Stimulated activated CD4-positive, alpha-beta T cell treated with anti-CD3 and anti-CD28 coated beads, TNF-alpha, amount 100 ng/mL, for 24 hours (primary cell): ENCODE data around the gene ANXA10.
"Not testable (repeated sequence)": the region's sequence is repeated elsewhere in the genome, so short reads cannot be mapped to it uniquely, and the experiment has no call there.

Source experiments
- DNase-seq, 3 experiments: peaks; one replicate each; pipeline ENCODE4 v3.0.0-alpha.2; 2020; ENCODE audit warnings: low read depth in 3 of 3

Gene ANXA10

GRCh38 chr4:168162604-168163003 lies 70.3 kb downstream of the ANXA10 start:
- no peak for DNase-seq

DNA sequence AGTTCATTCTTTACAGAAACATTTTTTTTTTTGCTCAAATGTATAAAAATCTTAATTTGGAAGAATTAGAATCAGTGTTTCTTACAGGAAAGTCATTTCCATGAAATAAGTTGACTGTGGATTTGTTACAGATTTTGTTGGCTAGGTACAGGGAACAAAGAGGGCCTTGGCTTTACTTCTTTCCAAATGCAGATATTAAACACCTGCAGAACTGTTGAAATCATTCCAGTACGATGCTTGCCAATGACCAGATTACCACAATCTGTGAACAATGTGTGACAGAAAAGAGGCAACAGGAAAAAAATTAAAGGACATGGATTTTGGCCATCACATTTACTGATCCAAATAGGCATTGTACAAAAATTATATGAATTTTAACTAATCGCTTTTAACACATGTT lies 70.8 kb downstream of the ANXA10 start:
- no peak for DNase-seq

GRCh38 chr4:168164045-168164444 lies 71.7 kb downstream of the ANXA10 start:
- no peak for DNase-seq

DNA sequence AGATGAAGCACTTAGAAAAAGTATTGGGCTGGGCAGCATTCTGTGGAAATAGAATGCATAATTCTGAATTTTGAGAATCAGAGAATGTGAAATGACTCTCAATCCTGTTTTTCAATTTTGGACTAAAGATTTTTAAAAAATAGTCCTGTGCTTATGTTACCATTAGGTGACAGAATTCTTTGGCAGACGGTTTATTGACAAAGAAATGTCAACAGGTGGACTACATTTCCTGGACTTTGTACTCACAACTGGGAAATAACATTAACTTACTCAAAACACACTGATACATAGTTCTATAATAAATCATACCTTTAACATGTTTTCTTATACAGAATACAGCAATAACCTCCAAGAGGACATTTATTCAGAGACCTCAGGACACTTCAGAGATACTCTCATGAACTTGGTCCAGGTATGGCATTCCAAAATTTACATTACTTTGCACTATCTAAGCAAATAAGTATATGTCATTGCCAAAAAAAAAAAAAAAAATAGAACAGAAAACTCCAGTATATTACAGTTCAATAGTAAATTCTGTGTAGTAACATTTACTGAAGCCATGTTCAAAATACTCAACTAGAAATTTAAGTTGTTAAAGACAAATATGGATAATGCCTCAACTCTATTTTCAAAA lies 72.7 kb downstream of the ANXA10 start:
- DNase-seq: no peak

DNA sequence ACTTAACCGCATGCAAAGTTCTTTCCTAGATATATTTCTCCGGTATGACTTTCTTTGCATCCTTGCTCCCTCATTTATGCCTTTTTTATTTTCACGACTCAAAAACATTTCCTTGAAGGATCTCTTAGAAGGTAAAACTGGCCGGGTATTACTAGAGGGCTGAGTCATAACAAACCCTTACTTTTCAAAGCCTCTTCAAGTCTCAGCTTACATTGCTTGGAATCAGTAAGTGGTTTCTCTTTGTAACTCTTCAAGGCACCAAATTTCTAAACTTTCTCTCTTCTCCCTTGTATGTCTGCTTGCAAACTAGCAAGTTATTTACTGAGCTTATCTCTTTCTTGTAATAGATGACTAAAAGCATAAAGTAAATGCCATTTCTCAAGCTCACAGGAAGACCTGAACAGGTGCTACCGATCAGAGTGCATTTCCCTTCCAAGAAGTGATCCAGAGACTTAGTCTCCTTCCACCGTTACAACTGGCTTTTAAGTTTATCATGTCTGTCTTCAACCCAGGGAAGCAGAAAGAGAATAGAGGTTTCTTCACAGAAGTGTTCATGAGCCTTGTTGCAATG lies 75.5 kb downstream of the ANXA10 start:
- no peak for DNase-seq

DNA sequence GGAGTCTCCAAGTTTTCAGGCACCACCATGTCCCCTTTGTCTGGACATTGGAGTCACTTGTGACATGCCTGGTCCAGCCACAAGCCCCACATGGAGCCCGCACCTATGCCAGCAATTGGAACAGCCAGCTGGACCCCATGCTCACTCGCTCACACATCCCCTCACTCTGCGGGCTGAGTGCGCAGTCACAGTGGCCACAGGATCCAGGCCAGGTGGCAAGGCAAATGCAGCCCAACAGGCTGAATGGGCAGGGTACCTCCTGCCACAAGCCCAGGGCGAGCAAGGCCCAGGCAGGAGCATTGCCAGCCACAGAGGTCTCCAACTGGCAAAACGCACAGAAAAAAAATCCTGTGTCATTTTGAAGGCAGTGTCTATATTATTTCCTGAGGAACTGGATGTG lies 82.0 kb downstream of the ANXA10 start:
- no peak for DNase-seq

DNA sequence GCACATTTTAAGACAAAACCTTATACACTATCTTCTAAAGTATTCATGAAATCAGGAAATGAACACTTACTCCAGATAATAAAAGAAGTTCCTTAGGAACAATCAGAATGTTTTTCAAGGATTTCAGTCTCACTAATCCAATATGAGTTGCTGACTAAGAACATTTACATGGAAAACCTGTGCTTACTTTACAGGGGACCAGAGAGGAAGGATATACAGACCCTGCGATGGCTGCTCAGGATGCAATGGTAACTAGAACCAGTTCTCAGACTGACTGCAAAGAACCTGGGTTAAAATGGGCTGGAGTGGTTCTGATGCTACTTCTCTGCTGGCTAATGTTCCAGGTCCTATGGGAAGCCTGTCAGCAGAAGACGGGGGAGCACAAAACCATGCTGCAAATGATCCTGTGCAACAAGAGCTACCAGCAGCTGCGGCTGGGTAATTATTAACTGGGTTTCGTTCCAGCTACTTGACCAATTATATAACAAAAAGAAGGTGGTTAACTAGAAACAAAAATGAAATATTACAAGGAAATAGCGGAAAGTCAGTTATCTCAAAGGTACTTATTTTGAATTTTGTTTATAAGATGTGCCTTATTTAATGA lies 85.3 kb downstream of the ANXA10 start:
- DNase-seq: no peak

DNA sequence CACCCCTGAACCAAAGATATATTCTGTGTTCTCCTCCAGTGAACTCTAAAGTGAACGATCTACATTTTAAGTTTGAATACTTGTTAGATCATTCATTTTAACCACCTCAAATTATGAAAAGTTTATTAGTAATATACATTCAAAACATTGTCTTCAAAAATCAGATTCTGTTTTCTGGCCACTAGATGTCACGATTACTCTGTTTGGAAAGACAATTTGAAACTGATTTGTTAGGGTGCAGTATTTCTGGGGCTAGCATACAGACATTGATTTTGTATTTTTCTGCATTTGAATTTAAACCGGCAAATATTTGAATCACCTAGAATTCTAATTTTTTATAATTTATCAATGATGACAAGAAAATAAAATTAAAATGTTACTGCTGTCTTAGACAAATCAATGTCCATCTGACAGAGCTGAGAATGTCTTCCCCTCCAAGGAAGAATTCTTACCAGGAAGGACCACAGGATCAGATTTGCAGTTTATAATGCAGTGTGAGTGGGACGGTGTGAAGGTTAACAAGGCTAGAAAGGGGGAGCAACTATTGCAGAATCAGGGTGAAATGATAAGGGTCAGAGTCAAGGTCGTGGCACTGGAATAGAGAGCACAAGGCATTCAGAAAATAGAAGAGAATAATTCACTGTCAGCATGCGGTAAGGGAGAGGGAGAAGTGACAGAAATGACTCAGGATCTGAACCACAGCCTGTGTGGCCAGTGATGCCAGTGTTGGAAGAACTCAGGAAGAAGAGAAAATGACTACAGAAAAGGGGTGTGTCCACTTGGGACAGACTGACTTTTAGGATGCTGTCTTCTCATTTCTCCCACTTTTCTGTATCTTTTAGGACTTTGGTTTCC lies 91.6 kb downstream of the ANXA10 start:
- no peak for DNase-seq

DNA sequence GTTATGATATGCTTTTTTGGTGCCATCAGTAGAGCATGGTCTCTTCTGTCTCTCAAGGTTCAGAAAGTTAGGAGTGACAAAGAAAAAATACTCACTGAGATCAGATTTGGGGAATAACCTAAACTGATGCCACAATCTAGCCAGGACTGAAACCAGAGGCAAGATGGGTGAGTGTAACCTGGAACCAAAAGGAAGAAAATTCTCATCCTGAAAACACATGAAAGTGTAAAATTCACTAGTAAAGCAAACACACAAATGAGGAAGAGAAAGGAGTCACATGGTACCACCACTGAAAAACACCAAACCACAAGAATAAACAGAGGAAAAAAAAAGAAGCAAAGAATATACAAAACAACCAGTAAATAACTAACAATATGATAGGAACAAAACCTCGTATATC lies 96.4 kb downstream of the ANXA10 start:
- DNase-seq: no peak

DNA sequence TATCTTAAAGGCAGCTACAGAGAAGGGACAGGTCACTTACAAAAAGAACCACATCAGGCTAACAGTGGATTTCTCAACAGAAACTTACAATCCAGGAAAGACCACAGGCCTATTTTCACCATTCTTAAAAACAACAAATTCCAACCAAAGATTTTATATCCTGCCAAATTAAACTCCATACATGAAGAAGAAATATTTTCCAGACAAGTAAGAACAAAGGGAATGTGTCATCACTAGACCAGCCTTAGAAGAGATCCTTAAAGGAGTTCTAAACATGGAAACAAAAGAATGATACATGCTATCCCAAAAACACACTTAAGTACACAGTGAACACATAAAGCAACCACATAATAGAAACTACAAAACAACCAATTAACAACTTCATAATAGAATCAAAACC lies 105.6 kb downstream of the ANXA10 start:
- no peak for DNase-seq

- DNase-seq: no peak
These were observed 107.1 kb downstream of the ANXA10 start for GRCh38 chr4:168199260-168199957.

DNA sequence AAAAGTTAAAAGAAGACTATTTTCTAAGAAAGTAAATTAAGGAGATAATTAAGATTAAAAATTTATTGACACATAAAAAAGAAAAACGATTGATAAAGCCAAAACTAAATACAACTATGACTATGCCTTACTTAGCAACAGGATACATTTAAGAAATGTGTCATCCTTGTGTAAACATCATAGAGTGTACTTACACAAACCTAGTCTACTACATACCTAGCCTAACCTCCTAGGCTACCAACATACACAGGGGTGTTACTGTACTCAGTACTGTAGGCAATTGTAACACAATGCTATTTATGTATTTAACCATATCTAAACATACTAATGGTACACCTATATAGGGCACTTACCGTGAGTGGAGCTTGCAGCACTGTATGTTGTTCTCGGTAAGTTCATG lies 108.3 kb downstream of the ANXA10 start:
- DNase-seq: no peak

DNA sequence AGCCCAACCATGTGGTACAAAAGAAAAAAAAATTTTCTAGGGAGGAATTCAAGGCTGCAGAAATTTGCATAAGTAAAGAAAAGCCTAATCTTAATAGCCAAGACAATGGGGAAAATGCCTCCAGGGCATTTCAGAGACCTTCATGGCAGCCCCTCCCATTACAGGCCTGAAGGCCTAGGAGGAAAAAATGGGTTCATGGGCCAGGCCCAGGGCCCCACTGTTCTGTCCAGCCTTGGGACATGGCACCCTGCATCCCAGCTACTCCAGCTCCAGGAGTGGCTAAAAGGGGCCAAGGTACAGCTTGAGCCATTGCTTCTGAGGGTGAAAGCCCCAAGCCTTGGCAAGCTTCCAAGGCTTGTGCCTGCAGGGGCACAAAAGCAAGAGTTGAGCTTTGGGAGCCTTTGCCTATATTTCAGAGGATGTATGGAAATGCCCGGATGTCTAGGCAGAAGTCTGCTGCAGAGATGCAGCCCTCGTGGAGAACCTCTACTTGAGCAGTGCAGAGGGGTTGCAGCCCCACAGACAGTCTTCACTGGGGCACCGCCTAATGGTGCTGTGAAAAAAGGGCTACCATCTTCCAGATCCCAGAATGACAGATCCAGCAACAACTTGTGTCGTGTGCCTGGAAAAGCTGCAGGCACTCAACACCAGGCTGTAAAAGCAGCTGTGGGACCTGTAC lies 111.0 kb downstream of the ANXA10 start:
- DNase-seq: no peak

GRCh38 chr4:168208957-168209614 lies 116.7 kb downstream of the ANXA10 start:
- DNase-seq: no peak

GRCh38 chr4:168212656-168213055 lies 120.3 kb downstream of the ANXA10 start:
- no peak for DNase-seq

DNA sequence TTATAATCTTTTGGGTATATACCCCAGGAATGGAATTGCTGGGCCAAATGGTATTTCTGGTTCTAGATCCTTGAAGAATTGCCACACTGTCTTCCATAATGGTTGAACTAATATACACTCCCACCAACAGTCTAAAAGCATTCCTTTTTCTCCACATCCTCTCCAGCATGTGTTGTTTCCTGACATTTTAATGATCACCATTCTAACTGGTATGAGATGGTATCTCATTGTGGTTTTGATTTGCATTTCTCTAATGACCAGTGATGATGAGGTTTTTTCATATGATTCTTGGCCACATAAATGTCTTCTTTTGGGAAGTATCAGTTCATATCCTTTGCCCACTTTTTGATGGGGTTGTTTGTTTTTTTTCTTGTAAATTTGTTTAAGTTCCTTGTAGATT lies 121.2 kb downstream of the ANXA10 start:
- not testable (repeated sequence) for DNase-seq

DNA sequence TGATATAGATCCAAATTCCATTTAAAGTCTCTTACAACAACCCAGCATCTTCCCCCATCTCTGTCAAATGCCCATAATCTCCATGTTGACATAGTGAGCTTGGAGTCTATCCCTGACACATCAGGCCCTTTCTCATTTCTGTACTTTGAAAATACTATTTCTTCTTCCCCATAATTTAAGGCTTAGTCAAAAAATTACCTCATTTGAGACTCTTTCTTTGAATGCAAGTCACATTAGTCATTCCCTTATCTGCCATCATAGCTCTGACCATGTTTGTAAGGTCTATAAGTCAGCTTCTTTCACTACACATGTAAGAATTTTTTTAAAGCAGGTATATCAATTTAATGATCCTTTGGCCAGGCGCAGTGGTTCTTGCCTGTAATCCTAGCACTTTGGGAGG lies 126.3 kb downstream of the ANXA10 start:
- DNase-seq: no peak

DNA sequence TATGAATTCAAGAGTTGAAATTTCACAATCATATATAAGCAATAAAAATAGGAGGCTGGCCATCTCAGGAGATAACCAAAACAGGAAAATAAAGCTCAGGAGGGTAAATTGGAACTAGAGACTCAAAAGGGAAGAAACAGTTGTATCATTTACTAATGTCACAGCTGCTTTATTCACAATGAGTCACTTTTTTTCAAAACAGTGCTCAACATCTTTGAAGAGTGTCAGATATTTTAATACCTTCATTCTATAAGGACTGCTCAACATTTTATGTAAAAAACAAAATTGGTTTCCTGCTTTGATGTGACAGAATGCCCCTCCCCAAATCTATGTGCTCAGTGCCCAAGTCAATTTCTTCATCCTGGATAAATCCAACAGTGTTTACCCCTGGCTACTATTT lies 128.6 kb downstream of the ANXA10 start:
- DNase-seq: no peak

DNA sequence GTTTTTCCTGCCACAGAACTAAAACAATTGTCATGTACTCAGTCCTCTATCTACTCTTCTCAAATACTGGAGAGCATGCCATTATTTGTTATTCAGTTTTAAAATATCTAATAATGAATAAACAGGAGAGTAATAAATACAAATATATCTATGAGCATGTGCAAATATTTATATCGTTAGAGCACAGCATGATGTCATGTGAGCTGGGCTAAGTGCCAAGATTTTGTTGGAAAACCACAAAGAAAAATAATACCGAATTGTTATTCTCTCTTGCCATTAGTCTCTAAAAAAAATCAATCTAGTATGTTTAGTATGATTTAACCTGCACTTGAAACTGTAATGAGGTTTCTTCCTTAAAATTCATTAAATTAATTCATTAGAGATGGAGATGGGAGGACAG lies 129.0 kb downstream of the ANXA10 start:
- DNase-seq: no peak
